ENCODE measurements around the gene ZGLP1.

- TF ChIP-seq, protein P1, sequence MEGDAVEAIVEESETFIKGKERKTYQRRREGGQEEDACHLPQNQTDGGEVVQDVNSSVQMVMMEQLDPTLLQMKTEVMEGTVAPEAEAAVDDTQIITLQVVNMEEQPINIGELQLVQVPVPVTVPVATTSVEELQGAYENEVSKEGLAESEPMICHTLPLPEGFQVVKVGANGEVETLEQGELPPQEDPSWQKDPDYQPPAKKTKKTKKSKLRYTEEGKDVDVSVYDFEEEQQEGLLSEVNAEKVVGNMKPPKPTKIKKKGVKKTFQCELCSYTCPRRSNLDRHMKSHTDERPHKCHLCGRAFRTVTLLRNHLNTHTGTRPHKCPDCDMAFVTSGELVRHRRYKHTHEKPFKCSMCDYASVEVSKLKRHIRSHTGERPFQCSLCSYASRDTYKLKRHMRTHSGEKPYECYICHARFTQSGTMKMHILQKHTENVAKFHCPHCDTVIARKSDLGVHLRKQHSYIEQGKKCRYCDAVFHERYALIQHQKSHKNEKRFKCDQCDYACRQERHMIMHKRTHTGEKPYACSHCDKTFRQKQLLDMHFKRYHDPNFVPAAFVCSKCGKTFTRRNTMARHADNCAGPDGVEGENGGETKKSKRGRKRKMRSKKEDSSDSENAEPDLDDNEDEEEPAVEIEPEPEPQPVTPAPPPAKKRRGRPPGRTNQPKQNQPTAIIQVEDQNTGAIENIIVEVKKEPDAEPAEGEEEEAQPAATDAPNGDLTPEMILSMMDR (IDR thresholded peaks at IDR 0.05), result no peak
- TF ChIP-seq POLR2A (IDR thresholded peaks at IDR 0.05), result no peak
- no peak for TF ChIP-seq EP300 (IDR thresholded peaks at IDR 0.05)
These were observed at the start of gene ZGLP1 for GRCh38 chr19:10309423-10309822.

Measured in ovary (tissue), 3 donors.